Adipose tissue (tissue), 3 donors: ENCODE results near the gene NECTIN1. TPM values are rescaled to one million over a fixed set of nuclear protein-coding genes. Genes with fewer than 3 reads are reported as not detected.

Experiments
- H3K27ac ChIP-seq: one replicate; pipeline ENCODE4 v1.5.1; 2013; ENCODE audit warnings: low read depth, low read length
- WGBS, 3 donors: extraction: QIAGEN DNeasy Blood & Tissue Kit; methylation state at CpG; one replicate each; pipeline ENCODE4 v1.1.7; 2013; 5-methylcytosine and 5-hydroxymethylcytosine counted together
- polyA plus RNA-seq, 3 donors: library from polyadenylated mRNA; stranded (reverse); fragments of 200-250 nt; gene quantifications; one replicate each; pipeline ENCODE4 v1.2.3, GENCODE V29; 2013
- donor health status: healthy with polysubstance abuse.
- donor health status: Bipolar disorder and iron deficiency.
- donor health status: healthy.

The NECTIN1 gene
- polyA plus RNA-seq, 3 donors = 2.7 to 9.4 (median 3.9) TPM

GRCh38 chr11:119721129-119722120, 7.6 kb downstream of the NECTIN1 start:
- H3K27ac ChIP-seq = no peak overlapping the region
- 47 to 74% (median 68%) methylated on average over 13 of the region's 13 CpGs for WGBS, 3 donors

GRCh38 chr11:119720311-119720913, 8.6 kb downstream of the NECTIN1 start:
- no peak overlapping the region for H3K27ac ChIP-seq
- 82 to 88% (median 87%) methylated on average over 18 of the region's 18 CpGs for WGBS, 3 donors

GRCh38 chr11:119717839-119718534, 11.0 kb downstream of the NECTIN1 start:
- WGBS, 3 donors = 84 to 88% (median 86%) methylated on average over 14 of the region's 14 CpGs
- no peak overlapping the region for H3K27ac ChIP-seq

- 88 to 92% (median 92%) methylated on average over 30 of the region's 30 CpGs for WGBS, 3 donors
- no peak overlapping the region for H3K27ac ChIP-seq
Measured at GRCh38 chr11:119716582-119717498, 12.2 kb downstream of the NECTIN1 start.

DNA sequence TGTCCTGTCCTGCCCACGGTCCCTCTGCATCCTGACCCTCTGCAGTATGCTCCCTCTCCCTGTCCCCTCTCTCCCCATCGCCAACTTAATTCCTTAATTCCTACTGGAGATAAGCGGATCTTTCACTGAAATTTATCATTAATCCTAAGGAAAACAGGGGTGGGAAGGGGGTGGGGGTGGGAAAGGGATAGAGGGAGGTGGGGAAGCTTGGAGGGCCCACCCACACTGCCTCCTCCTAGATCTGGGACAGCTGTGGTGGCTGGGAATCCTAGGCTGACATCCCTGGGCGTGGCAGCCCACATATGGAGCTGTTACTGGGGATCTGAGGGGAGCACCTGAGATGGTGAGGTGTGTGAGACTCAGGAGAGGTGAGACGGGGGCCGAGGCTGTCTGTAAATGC, 14.4 kb downstream of the NECTIN1 start:
- WGBS, 3 donors = 78 to 98% (median 84%) methylated on average over 6 of the region's 6 CpGs

DNA sequence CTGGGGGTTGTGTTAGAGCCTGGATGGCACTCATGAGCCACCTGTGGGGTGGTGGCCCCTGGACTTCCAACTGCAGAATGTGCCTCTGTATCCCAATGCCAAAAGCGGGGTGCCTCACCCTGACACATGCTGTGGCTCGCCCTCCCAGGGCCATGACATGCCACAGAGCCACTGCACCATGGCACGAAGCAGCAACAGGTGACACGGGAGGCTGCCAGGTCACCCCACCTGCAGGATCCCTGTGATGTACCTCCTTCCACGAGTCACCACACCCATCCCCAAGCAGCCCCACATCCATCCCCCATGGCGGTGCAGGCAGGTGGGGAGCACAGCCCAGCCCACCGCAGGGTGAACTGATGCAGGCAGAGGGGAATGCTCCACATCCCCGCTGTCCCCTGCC, 14.8 kb downstream of the NECTIN1 start:
- H3K27ac ChIP-seq = no peak overlapping the region
- 82 to 94% (median 88%) methylated on average over 8 of the region's 8 CpGs for WGBS, 3 donors

More for the DNA sequence above, 14.4 kb downstream of the NECTIN1 start:
- no peak overlapping the region for H3K27ac ChIP-seq

DNA sequence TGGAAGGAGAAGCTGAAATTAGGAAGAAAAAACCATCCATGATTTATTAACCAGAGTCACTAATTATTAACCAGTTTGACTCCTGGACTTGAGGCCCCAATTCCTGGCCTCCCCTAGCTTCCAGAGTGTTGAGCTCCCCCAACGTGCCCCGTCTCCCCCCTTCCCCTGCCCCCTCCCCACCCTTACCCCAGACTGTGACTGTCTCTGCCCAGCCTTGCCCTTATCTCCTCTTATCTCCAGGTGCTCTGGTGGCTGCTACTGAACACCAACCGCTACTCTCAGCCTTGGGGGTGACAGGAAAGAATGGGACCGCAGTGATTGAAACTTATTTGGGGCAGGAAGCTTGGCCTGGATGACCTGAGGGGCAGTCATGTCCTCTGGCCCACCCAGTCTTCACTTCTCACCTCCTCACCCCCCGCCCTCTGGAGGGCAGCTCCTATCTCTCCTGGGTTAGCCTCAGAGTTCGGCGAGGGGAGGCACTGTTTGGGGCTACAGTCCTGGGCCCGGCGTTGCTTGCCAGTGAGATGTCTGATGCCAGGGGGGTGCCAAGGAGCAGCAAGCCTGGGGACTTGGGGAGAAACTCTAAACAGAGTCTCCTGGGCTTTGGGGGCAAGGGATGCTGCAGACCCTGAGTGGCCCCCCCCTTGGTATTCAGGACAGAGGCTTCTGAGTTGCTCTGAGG, 15.5 kb downstream of the NECTIN1 start:
- 41 to 87% (median 87%) methylated on average over 9 of the region's 9 CpGs for WGBS, 3 donors

GRCh38 chr11:119712459-119713358, 16.3 kb downstream of the NECTIN1 start:
- 58 to 67% (median 59%) methylated on average over 10 of the region's 10 CpGs for WGBS, 3 donors
- no peak overlapping the region for H3K27ac ChIP-seq

More for the DNA sequence above, 15.5 kb downstream of the NECTIN1 start:
- H3K27ac ChIP-seq = no peak overlapping the region

- no peak overlapping the region for H3K27ac ChIP-seq
- WGBS, 3 donors = 58 to 73% (median 67%) methylated on average over 9 of the region's 9 CpGs
Measured at GRCh38 chr11:119712006-119712405, 17.0 kb downstream of the NECTIN1 start.

GRCh38 chr11:119711476-119711875, 17.5 kb downstream of the NECTIN1 start:
- WGBS, 3 donors = 44 to 80% (median 69%) methylated on average over 4 of the region's 4 CpGs
- no peak overlapping the region for H3K27ac ChIP-seq

- 94 to 99% (median 98%) methylated on average over 2 of the region's 2 CpGs for whole genome bisulfite sequencing, 3 donors
- H3K27ac ChIP-seq = no peak overlapping the region
Measured at GRCh38 chr11:119710417-119710816, 18.6 kb downstream of the NECTIN1 start.

- 51 to 72% (median 55%) methylated on average over 22 of the region's 22 CpGs for WGBS, 3 donors
- H3K27ac ChIP-seq = no peak overlapping the region
Measured at GRCh38 chr11:119709638-119710346, 19.2 kb downstream of the NECTIN1 start.

DNA sequence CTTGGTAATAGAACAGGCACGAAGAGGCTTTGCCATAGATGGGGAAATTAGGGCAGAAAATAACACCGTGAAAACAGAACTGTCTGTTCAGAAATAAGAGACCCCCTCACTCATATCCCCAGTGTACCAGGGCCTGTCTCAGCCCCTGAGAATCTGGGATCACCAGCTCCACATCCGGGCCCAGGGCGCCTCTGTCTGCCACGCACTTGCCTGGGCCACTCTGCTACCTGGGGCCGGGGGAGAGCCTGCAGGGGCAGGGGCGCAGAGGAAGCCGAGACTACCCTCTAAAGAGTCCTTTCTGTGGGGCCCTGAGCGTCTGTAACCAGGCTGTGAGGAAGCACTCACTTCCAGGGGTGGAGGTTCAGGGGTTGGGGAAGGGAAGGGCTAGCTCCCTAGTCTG, 19.8 kb downstream of the NECTIN1 start:
- 61 to 77% (median 70%) methylated on average over 9 of the region's 9 CpGs for WGBS, 3 donors

GRCh38 chr11:119708384-119708783, 20.6 kb downstream of the NECTIN1 start:
- no peak overlapping the region for H3K27ac ChIP-seq
- 83% methylated on average over 9 of the region's 9 CpGs for WGBS, 3 donors

More for the DNA sequence above, 19.8 kb downstream of the NECTIN1 start:
- no peak overlapping the region for H3K27ac ChIP-seq

DNA sequence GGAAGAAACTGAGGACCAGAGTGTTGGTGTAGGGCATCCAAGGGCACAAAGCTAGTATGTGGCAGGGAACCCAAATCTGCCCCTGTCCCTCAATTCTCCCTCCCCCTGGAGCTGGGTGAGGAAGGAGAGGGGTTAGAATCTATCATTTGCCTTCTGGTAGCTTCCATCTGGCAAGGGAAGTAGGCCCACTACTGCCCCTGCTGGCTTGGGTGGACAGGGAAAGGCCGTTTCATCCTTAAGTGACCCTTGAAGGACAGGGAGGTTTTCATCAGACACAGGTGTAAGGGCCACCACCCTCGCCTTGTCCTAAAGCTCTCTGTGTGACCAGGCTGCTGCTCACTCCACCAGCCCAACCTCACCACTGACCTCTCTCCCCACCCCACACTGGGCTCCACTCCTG, 22.1 kb downstream of the NECTIN1 start:
- H3K27ac ChIP-seq = no peak overlapping the region
- 73 to 90% (median 85%) methylated on average over 2 of the region's 2 CpGs for WGBS, 3 donors

GRCh38 chr11:119706029-119706428, 23.0 kb downstream of the NECTIN1 start:
- WGBS, 3 donors = 70 to 78% (median 73%) methylated on average over 7 of the region's 7 CpGs
- H3K27ac ChIP-seq = no peak overlapping the region
